ENCODE measurements around the gene NPDC1.

GRCh38 chr9:136992819-136993369 is 53.1 kb downstream of the NPDC1 start:
- no peak for TF ChIP-seq CTCF (conservative IDR thresholded peaks at IDR 0.05; ENCODE audit: low read depth, low read length)
- TF ChIP-seq EZH2 (IDR thresholded peaks at IDR 0.05; ENCODE audit: borderline replicate concordance, low read depth, low read length, poor library complexity, severe bottlenecking): no peak

All from A673 (cell line).